ENCODE measurements around the gene SPDYC.
A peak's percentile ranks its signal among the peaks of the same experiment; 100 is the strongest.
"Not testable (repeated sequence)": the region's sequence is repeated elsewhere in the genome, so short reads cannot be mapped to it uniquely, and the experiment has no call there.

The SPDYC gene

GRCh38 chr11:65134240-65134951 lies 35.6 kb upstream of the SPDYC start, which contains the start of gene SYVN1:
SYVN1 (minus strand) TSS chr11:65134519; CDS start chr11:65133601, 918 bp downstream.
- DNase-seq (ENCODE audit: low read depth, low spot score), result peak; percentile 93

GRCh38 chr11:65134952-65135632 lies 34.9 kb upstream of the SPDYC start:
- DNase-seq (ENCODE audit: low read depth, low spot score), result peak; percentile 66

DNA sequence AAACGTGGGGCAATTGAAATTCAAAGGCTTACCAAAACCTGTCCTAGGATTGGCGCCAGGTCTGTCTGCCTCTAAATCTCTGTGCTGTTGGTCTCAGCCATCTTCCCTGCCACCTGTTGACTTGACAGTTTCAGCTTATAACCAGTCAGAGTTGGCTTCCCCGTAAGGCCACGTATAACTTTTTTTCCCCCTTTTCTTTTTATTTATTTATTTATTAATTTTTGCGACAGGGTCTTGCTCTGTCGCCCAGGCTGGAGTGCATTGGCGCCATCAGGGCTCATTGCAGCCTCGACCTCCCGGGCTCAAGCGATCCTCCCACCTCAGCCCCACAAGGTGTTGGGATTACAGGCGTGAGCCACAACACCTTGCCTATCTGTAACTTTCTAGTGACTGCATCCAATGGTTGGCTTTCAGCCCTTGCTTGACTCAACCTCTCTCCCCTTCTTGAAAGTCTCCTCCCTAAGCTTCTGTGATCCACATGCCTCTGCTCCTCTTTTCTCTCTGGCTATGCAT lies 34.3 kb upstream of the SPDYC start:
- no peak for DNase-seq (ENCODE audit: low read depth, low spot score)

GRCh38 chr11:65136515-65137096 lies 33.4 kb upstream of the SPDYC start:
- DNase-seq (ENCODE audit: low read depth, low spot score), result no peak

DNA sequence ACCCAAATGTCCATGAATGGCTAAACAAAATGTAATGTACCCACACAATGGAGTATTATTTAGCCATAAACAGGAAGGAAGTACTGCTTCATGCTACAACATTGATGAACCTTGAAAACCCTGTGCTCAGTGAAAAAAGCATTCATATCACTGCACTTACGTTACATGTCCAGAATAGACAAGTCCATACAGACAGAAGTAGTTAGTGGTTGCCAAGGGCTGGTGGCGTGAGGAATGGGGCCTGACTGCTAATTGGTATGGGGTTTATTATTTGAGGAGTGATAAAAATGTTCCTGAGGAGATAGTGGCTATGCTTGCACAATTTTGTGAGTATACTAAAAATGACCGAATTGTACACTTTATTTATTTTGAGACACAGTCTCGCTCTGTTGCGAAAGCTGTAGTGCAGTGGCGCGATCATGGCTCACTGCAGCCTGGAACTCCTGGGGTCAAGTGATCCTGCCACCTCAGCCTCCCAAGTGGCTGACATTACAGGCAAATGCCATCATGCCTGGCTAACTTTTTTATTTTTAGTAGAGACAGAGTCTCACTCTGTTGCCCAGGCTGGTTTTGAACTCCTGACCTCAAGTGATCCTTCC lies 28.0 kb upstream of the SPDYC start:
- no peak for DNase-seq (ENCODE audit: low read depth, low spot score)

DNA sequence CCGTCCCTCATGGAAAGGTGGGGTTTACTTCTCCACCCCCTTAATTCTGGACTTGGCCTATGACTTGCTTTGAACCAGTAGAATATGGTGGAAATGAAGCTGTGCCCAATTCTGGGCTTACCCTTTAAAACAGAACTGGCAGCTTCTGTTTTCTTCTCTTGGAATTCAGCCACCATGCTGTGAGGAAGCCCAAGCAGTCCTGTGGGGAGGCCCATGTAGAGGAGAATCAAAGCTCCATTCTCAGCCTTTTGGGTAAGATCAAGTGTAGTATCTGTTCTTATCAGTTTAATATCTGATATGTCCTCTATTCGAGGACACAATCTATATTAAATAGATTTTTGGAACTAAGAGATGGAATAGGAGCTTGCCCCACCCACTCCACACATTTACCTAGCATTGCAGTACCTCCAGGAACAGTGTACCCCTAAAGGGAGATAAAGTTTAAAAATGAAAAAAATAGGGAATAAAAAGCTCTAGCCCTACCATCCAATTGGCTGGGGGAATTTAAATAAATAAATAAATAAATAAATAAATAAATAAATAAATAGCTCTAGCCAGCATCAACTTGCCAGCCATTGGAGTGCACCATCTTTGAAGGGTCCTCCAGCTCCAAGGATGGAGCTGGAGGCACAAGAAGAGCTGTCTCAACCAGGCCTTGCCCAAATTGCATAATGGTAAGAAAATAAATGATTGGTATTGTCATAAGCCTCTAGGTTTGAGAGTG lies 22.5 kb upstream of the SPDYC start:
- no peak for DNase-seq (ENCODE audit: low read depth, low spot score)

DNA sequence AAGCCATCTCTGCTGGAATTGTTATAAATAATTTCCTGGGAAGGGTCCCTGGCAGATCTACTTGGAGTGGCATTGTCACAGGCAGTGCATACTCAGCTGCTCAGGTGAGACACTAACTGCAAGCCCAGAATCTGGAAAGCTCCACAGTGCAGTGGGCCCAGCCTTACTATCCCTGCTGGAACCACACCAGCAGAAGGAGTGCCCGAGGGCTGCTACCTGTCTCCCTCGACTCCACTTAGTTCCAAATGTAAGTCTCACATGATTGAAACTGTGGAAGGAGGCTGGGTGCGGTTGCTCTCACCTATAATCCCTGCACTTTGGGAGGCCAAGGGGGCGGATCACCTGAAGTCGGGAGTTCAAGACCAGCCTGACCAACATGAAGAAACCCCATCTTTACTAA lies 21.4 kb upstream of the SPDYC start:
- DNase-seq (ENCODE audit: low read depth, low spot score), result no peak

GRCh38 chr11:65150131-65150508 lies 19.9 kb upstream of the SPDYC start:
- not testable (repeated sequence) for DNase-seq (ENCODE audit: low read depth, low spot score)

GRCh38 chr11:65150509-65151299 lies 19.3 kb upstream of the SPDYC start:
- DNase-seq (ENCODE audit: low read depth, low spot score), result no peak

- DNase-seq (ENCODE audit: low read depth, low spot score), result no peak
Measured at GRCh38 chr11:65151331-65151899, 18.6 kb upstream of the SPDYC start.

- DNase-seq (ENCODE audit: low read depth, low spot score), result no peak
Measured at GRCh38 chr11:65152122-65152521, 17.9 kb upstream of the SPDYC start.

- no peak for DNase-seq (ENCODE audit: low read depth, low spot score)
Measured at GRCh38 chr11:65156256-65156655, 13.8 kb upstream of the SPDYC start.

- DNase-seq (ENCODE audit: low read depth, low spot score), result no peak
Measured at GRCh38 chr11:65156926-65157325, 13.1 kb upstream of the SPDYC start.

DNA sequence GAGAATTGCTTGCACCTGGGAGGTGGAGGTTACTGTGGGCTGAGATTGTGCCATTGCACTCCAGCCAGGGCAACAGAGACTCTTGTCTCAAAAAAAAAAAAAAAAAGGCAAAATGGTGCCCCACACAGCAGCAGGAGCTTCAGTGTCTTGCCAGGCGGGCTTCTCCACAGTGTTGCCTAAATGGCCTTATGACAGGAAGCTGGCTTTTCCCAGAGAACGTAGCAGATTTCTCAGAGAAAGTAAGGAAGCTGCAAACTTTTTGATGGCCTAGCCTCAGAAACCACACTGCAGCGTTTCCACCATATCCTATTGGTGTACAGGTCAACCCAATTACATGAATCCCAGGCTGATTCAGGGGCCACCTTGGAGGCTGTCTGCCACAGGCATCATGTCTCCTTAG lies 12.7 kb upstream of the SPDYC start:
- no peak for DNase-seq (ENCODE audit: low read depth, low spot score)

DNA sequence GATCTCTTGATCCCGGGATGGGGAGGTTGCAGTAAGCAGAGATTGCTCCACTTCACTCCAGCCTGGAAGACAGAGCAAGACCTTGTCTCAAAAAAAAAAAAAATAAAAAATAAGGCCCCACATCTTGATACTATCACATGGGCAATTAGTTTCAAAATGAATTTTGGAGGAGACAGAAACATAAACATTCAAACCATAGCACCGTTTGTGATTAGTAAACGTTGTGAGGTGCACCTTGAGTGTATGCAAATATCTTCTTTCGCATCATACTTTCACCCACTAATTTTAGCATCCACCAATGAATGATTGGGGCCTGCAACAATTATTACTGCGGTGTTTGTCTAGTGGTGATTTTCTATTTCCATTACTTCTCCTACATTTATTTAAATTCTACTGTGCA lies 11.0 kb upstream of the SPDYC start:
- no peak for DNase-seq (ENCODE audit: low read depth, low spot score)

DNA sequence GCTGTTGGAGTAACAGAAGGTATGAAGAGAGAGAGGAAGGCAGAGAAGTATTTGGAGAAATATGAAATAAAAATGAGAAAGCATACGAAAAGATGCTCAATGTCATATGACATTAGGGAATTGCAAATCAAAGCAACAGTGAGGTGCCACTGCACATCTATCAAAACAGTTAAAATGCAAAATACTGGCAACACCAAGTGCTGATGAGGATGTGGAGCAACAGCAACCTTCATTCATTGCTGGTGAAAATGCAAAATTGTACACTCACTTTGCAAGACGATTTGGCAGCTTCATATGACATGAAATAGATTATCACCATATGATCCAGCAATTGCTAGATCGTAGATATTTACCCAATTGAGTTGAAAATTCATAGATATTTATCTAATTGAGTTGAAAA lies 9.4 kb upstream of the SPDYC start:
- no peak for DNase-seq (ENCODE audit: low read depth, low spot score)

GRCh38 chr11:65163684-65164083 lies 6.3 kb upstream of the SPDYC start:
- no peak for DNase-seq (ENCODE audit: low read depth, low spot score)

- DNase-seq (ENCODE audit: low read depth, low spot score), result no peak
Measured at GRCh38 chr11:65165410-65166317, 4.4 kb upstream of the SPDYC start.

GRCh38 chr11:65166893-65167292 lies 3.1 kb upstream of the SPDYC start:
- DNase-seq (ENCODE audit: low read depth, low spot score), result no peak
